Muscle of back (tissue), 11 donors: ENCODE results near the gene CLDND1. TPM values are rescaled to one million over a fixed set of nuclear protein-coding genes. Genes with fewer than 3 reads are reported as not detected.

Experiments used
- DNase-seq, 3 donors: peaks; one replicate each; pipeline versions ENCODE4 v3.0.0 to v3.0.0-alpha.2; 2013
- polyA plus RNA-seq, 10 donors: library from polyadenylated mRNA; unstranded; fragments of 120-200 nt; gene quantifications; one replicate each; pipeline ENCODE4 v1.2.1, GENCODE V29; 2013; ENCODE audit not compliant: insufficient read length in 10 of 10

The CLDND1 gene
- polyA plus RNA-seq, 10 donors = 72.8 to 102 (median 83.7) TPM

GRCh38 chr3:98553021-98553563, 30.4 kb upstream of the CLDND1 start:
- no peak for DNase-seq

GRCh38 chr3:98552232-98553020, 29.7 kb upstream of the CLDND1 start:
- no peak for DNase-seq

GRCh38 chr3:98551754-98552153, 29.1 kb upstream of the CLDND1 start:
- no peak for DNase-seq

- no peak for DNase-seq
Observed at GRCh38 chr3:98551236-98551635, 28.5 kb upstream of the CLDND1 start.

GRCh38 chr3:98550833-98551232, 28.1 kb upstream of the CLDND1 start:
- DNase-seq = no peak

- DNase-seq = no peak
Observed at GRCh38 chr3:98548544-98548943, 25.8 kb upstream of the CLDND1 start.

GRCh38 chr3:98545940-98546339, 23.2 kb upstream of the CLDND1 start:
- no peak for DNase-seq

GRCh38 chr3:98542623-98543022, 19.9 kb upstream of the CLDND1 start:
- no peak for DNase-seq

- no peak for DNase-seq
Observed at GRCh38 chr3:98541695-98542094, 19.0 kb upstream of the CLDND1 start.

- no peak for DNase-seq
Observed at GRCh38 chr3:98540346-98540745, 17.6 kb upstream of the CLDND1 start.

- no peak for DNase-seq
Observed at GRCh38 chr3:98536456-98537017, 13.8 kb upstream of the CLDND1 start.

GRCh38 chr3:98534734-98535133, 12.0 kb upstream of the CLDND1 start:
- no peak for DNase-seq

- no peak for DNase-seq
Observed at GRCh38 chr3:98534168-98534567, 11.5 kb upstream of the CLDND1 start.

GRCh38 chr3:98532709-98533571, 10.2 kb upstream of the CLDND1 start:
- no peak for DNase-seq

- no peak for DNase-seq
Observed at GRCh38 chr3:98532275-98532637, 9.6 kb upstream of the CLDND1 start.

- no peak for DNase-seq
Observed at GRCh38 chr3:98531622-98532274, 9.0 kb upstream of the CLDND1 start, which contains the start of gene GPR15. Gene GPR15 (plus strand): TSS chr3:98531978. CDS start chr3:98532034, 56 bp downstream.

- no peak for DNase-seq
Observed at GRCh38 chr3:98530676-98531075, 8.0 kb upstream of the CLDND1 start.

GRCh38 chr3:98529856-98530459, 7.3 kb upstream of the CLDND1 start:
- DNase-seq = no peak

- DNase-seq = no peak
Observed at GRCh38 chr3:98528474-98529346, 6.0 kb upstream of the CLDND1 start.

- no peak for DNase-seq
Observed at GRCh38 chr3:98525494-98525893, 2.8 kb upstream of the CLDND1 start.
